NCI-H1694 (cell line): ENCODE measurements around the gene FAM181A.

Source experiments
- DNase-seq: peaks from one replicate; lab custom pipeline; 2025; lab: John Stamatoyannopoulos, UW

FAM181A gene

DNA sequence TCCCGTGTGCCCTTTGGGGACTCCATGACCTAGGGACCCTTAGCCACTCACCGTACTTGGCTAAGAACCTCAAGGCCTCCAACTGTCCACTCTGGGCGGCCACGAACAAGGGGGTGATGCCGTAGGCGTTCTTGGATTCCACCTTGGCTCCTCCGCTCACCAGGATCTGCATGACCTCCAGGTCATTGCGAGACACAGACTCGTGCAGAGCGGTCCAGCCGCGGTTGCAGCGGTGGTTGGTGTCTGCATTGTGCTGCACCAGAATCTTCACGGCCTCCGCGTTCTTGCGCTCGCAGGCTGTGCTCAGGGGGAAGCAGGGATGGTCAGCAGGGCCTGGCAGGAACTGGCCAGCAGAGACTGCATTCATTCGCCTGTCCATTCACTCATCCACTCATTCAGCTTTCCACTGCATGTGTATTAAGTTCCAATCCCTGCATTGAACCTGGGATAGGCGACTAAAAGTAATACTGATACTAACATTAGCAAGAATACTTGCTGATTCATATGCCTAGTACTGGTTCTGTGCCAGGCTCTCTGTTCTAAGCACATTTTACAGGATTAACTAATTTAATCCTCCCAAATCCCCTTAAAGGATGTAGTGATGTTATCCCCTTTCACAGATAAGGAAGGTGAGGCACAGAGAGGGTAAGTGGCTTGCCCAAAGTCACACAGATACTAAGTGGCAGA is 23.9 kb downstream of the FAM181A start:
- DNase-seq = no peak

DNA sequence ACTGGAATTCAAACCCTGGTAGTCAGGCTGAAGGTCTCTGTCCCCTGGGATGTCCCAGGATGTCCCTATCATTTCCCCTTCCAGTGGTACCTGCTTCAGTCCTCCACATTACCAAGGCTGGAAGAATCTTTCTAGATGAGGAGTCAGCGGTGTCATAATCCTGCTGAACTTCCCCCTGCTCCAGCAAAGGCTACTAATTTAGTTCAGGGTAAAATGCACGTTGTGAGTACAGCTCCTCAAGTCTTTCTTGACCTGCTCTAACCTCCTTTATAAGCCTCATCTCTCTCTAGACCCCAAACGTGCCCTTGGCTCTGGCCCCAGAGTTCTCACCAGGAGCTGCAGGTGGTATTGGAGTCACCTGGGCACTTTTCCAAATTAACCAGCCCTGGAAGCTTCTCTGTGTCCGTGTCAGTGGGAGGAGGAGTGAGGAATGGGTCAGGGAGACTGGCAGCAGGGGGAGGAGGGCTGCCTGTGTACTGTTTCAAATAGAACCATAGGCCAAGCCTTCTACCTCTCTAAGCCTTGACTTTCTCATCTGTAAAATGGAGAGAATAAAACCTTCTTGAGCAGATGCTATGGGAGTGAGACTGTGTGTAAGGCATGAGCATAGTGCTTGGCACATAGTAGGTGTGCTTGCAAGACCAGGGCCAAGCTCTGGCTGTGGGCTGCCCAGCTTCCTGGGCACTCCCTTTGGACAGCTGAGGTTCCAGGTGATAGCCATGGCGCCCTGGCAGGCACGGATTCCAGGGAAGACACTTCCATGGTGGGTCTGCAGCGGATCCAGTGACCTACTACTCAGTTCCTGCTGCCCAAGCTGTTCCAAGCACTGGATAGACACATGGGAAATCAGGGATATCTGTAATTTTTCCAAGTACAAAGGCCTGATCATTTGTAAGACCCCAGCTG is 24.7 kb downstream of the FAM181A start:
- no peak for DNase-seq

DNA sequence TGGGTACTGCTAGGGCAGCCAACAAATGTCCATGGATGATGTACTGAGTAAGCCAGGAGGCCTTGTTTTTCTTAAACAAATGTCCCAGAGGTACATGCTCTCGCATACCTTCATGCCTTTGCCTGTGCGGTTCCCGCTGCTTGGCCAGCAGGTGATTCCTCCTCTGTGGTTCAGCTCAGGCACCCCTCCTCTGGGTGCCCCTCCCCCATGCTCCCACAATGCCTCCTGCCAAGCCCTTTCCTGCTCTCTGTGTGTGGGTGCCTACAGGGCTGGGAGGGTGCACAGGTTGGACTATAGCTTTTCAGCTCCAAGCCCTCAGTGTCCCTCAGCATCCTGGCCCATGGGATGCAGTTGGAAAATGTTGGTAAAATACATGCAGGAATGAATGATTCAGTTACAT is 25.7 kb downstream of the FAM181A start:
- no peak for DNase-seq

DNA sequence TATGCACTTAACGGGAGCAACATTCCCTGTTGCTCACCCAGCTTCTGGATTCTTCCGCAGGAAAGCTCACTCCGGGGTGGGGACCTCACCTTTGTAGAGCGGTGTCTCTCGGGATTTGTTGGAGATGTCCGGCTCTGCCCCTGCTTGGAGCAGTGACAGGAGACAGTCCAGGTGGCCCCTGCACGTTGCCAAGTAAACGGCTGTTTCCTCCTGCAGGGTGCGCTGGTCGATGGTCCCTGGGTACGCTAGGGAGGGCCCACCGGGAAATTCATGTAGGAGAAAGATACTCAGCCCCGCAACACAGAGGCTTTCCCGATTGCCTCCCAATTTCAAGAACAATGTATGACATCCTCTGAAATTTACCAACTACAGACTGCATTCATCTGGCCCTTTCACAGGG is 26.1 kb downstream of the FAM181A start:
- DNase-seq = peak; percentile 25

DNA sequence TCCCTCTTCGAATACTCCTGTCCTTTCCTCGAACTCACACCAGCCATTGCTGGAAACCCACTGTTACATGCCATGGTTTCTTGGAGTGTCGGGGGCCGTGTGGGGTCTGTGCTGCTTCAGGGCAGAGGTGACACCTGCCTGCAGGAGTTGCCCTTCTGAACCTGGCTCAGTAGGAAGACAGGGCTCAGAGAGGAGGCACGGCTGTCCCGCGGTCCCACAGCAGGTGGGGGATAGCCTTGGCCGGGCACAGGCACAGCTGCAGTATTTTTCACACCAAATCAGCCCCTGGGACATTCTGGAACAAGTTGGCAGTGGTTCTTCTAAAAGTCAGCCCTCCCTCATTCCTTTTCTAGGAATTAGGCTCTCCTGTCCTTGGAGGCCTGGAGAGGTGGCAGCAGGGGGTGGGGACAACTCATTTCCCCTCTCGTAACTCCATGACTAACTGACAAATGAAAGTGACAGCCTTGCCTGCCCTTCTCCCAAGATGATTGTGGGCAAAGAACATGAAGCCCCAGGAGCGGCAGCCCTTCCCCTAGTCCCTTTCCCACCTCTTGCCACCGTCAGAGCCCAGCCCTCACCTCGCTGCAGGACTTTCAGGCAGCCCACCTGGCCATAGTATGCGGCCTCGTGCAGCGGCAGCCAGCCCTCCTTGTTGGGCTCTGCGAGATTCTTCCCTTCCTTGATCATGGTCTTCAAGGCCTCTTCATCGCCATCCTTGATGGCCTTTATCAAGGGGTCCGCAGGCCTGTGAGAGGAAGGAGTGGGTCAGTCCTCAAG is 26.8 kb downstream of the FAM181A start:
- DNase-seq = no peak

DNA sequence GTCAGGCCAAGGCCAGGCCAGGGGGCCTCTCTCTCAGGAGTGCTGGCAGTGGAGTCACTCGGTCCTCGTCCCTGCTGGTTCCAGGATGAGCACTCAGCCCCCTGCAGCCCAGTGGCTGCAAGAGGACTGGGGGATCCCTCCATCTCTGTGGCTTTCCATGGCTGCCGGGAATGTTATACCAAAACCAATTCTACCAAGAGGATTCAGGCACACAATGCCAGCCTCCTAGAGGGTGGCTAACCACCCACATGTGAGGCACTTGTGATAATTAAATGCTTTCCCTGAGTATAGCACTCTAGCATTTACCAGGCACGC is 27.3 kb downstream of the FAM181A start:
- DNase-seq = no peak

DNA sequence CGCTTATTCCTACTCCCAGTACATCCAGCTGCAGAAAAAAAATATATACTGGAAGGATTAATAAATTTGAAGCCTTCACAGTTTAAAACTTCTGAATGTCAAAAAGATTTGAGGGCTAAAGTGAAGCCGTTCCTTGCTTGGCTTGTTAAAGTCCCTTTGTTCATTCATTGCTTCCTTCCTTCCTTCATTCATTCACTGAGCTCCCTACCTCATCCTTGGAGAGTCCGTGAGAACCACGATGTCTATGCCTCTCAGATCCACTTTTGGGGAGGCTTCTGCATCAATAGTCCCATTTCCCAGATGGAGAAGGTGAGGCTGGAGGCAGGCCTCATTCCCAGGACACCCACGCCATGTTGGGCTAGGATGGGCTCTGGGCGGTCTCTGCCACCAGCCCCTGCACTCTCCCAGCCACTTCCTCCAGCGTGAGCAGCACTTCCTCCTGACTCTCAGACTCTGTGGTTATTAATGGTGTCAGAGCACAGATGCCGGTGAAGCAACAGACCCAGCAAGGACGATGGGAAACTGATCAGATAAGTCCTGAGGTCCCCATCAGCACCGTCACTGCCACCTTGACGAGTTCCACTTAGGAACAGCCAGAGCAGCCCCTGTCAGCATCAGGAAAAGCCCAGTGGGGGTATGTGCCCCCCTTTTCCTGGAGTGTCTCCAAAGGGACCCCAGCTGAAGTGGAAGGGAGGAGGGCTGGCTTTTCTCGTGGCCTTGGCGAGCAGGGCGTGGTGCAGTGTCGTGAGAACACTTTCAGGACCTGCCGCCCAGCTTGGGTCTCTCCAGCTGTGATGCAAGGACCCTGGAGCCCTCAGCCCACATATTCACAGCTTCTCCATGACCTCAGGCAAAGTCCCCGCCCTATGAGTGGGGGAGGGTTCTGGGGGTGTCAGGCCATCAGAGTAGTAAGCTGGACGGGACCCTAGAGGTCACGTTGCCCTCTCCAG is 28.0 kb downstream of the FAM181A start:
- no peak for DNase-seq

DNA sequence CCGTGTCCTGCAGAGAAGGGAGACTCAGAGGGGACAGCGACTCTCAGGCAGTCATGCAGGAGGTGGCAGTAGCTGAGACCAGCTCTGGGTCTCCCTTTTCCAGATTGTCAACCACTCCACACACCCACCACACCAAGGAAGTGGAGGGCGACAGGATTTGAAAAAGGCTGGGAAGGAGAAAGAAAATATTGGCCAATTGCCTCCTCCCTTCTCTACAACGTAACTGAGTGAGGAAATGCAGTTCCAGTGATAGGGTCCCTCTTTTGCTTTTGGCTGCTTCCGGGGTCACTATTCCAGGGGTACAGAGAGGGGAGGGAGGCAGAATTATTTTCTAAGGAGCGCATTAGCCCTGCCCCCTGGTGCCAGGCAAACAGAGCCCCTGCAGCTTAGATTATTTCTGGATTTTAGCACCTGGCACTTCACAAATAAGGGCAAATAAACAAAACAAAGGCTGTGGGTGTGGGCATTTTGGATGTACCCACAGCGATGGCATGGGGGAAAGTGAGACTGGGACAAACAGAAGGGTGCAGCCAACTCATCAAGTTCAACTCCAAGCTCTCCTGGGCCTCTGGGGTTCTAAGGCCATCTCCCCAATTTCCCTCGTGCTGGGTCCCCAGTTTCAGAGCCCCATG is 28.8 kb downstream of the FAM181A start:
- DNase-seq = no peak

DNA sequence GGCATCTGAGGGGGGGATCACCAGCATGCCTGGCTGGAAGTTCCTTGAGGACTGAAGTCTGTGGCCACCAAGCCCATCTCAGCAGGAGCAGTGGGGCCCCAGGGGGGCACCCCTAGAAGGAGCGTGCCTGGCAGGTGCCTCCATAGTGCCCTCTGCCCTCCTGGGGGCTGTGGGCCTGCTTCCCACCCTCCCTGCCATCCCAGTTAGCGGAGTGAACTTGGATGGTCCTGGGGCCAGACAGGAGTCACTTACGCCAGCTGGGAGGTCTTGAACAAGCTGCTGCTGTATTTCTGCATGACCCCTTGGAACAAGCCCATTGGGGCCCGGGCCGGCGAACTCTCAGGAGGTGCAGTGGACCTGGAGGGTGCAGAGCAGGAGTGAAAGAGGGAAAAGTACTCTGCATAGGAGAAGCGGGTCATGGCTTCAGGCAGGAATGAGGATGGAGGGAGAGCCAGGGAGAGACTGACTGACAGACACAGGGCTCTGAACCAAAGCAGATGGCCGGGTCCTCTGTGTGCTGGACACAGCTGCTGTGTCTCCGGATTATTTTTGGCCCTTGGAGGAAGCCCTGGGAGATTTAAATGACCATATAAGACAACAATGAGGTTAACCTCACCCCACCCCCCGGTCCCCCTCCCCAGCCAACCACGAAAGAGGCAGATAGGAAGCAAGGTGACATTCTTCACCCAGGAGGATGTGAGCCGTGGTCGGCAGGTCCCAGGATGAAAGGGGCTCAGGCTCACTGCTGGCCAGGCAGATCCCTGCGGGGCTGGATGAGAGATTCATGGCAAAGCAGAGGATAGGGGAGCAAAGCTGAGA is 29.6 kb downstream of the FAM181A start:
- no peak for DNase-seq

DNA sequence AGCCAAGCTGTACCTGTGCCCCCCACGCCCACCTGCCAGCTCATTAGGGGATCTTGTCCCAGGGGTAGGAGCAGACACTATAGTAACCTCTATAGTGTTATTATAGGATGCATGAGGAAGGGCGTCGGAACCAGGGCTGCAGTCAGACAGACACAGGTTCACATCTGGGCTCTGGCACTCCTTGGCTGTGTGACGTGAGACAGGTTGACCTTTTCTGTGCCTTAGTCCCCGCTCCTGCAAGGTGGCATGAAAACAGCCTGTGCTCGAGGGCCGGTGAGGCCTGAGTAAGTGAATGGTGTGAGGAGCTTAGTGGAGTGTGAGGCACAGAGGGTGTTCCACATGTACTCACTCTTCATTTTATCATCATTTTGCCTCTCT is 30.2 kb downstream of the FAM181A start:
- DNase-seq = no peak

DNA sequence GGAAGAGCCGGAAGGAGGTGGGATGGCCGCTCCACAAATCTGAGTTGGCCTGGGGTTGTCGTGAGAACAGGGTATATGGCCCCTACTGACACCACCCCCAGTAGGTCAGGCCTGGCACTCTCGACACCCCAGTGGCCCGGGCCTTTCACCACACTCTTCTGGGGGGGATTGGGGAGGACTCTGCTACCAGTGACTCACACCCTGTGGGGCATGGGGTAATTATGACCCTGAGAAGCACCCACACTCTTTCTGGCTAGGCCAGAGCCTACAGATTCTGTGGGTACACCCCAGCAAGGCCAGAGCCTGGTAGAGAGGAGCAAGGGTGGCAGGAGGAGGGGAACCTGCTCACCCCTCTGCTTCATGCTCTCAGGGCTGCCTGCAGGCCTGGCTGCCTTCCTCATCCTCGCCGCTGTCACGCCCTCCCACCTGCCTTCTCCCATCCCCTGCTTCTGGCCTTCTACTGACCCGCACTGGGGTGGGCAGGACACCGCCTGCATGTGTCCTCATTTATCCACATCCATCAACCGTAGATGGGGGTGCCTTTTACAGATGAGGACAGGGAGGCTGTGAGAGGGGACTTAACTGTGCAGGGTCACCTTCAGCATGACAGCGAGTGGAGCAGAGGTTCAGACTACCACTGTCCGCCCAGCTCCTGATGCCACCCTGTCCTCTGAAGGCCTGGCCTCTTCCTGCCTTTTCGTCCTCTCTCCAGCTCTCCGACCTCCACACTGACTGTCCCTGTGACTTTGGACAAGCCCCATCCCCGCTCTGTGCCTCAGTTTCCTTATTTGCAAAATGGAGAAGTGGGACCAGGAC is 30.8 kb downstream of the FAM181A start:
- no peak for DNase-seq

DNA sequence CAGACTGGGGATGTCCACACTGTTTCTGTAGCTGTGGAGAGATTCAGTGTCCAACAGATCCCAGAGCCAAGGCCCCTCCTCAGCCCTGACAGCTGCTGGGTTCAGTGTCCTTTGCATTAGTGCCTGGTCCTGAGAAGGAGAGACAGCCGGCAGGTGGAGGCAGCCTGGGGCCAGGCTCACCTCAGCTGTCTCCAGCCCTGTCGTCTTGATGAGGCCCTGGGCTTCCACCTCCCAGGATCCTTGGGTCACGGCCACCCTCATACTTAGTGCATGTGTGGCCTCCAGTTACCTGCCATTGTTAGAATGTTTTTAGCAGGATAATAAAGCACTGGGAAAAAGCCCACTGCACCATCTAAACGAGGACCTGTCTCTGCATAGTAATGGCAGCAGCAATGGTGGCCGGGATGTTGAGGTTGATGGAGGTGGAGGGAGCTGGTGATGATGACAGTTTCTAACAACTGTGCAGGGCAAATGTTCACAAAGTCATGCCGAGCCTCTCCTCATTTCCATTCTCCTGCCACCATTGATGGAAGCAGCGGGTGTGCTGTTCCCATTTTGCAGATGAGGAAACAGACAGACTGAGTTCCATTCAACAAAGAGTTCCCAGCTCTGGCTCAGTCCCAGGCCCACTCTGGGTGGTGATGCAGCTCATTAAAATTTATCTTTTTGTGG is 31.6 kb downstream of the FAM181A start:
- DNase-seq = no peak

DNA sequence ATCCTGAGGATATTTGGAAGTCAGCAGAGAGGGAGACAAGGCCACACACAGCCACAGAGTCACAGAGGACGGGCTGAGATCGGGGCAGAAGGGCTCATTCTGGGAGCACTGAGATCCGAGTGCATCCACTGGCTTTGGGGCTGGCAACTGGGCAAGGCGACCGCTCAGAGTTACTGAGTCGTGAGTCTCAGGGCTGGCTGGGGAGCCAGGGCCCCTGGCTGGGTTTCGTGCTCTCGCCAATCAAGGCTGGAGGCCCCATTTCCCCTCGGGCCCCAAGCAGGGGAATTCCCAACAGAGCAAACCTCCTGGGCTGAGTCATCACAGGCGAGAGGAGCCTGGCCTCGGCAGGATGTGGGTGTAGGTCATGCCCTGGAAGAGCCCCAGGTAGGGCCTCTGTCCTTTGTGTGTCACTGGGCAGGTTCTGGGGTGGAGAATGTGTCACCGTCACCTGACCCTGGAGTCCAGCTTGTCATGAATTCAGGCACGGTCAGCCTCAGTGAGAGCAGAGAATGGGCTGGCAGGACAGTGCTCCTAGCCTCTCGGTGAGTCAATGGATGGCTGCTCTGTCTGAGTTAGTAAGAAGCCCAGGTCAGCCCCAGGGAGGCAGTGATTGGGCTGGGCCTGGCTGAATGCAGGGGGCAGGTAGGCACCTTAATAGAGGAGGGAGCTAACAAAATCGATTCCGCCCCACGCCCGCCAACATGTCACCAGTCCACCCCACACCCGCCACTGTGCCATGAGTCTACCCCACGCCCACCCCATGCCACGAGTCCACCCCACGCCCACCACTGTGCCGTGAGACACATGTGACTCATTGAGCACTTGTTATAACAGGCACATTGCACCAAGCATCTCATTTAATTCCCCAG is 32.3 kb downstream of the FAM181A start:
- DNase-seq = no peak

DNA sequence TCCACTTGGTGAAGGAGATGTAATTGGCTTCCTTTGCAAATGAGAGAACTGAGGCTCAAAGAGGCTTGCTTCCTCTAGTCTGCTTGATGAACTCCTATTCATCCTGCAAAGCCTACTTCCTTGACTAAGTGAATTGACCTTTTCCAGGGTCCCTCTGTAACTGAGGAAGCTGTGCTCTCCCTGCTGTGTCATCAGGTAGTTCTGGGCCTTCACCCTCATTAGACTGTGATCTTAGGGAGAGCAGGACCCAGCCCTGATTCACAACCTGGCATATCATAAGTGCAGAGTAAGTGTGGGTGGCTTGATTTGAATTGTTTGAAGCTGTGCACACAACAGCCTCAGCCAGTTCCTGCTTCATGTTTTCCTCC is 32.9 kb downstream of the FAM181A start:
- DNase-seq = no peak

DNA sequence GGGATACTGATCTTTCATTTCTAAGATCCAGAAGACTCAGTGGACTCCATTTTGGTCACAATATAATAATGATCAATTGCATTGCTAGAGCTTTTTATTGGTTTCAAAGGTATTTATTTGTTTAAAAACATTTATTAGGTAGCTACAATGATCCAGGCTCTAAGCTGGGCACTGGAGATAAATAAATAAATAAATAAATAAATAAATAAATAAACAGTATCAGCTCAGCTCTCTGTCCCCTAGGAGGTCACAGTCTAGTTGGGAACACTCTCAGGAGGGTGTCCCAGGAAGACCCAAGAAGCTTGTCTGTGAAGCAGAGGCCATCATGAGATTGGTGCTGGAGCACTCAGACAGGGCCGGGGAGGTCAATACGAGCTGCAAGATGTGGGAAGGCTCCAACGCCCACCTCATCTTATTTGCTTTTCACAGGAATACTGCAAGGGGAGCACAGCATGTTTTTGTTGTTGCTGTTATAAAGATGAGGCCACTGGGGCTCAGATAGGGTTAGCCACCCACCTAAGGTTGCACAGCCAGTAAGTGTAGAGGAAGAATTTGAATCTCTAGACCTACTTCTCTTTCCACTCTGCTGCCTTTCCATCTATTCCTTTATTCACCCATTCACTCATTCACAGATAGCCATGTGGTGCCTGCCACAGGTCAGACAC is 33.8 kb downstream of the FAM181A start:
- DNase-seq = no peak

DNA sequence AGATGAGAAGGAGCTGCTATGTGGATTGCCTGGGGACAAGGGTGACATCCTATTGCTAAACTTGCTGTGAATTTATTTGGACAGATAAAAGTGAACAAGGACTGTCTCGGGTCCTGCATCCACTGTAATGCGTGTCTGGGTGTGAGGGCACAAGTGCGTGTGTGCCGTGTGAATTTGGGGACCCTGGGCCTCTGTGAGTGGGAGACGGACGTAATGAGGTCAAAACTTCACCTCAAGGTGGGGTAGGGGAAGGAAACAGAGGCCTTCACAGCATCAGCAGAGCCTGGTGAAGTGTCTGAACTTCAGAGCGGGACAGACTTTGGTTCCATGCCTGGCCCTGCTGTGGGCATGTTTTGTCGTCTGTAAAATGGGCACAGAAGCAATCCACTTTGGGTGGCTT is 34.5 kb downstream of the FAM181A start:
- DNase-seq = no peak
